Spleen (tissue), 7 donors: ENCODE results near the gene BCOR.

ENCODE experiments used
- CTCF ChIP-seq, 11 experiments: fragments of 200-600 bp in 7 of 11; fragments of 450-650 bp in 4 of 11; sonication (generic) in 4 of 11; IDR thresholded peaks in 8 of 11; conservative IDR thresholded peaks in 3 of 11; 1 replicate in 7 of 11; 2 replicates in 4 of 11; pipeline versions ENCODE4 v1.4.0 to v1.8.0; 2016 to 2021; ENCODE audit warnings: antibody characterized with exemption in 11 of 11, inconsistent platforms in 4 of 11, mild to moderate bottlenecking in 1 of 11
- POLR2AphosphoS5 ChIP-seq, 3 donors: sonication (generic); formaldehyde crosslinking; IDR thresholded peaks; one replicate each; pipeline ENCODE4 v1.5.1; 2017; ENCODE audit warnings: antibody characterized with exemption in 3 of 3
- donor health status: DM: no; HTN: no; CAD: no; lungs with moderate emphysema.
- donor health status: DM: no; HTN: no; CAD: no.
- donor health status: DM: no; HTN: no; CAD: no.

- TF ChIP-seq POLR2AphosphoS5 (IDR thresholded peaks at IDR 0.05) (peak in 1 of 3 donors; percentile 36), CTCF (IDR thresholded peaks at IDR 0.05 in 8 of 11, conservative IDR thresholded peaks at IDR 0.05 in 3 of 11) (no peak)
These were observed 29.3 kb upstream of the BCOR start for GRCh38 chrX:40127052-40127451.
